WTC11 (cell line): ENCODE measurements around the gene ALK. TPM values are rescaled to one million over a fixed set of nuclear protein-coding genes. Genes with fewer than 3 reads are reported as not detected.

Experiments
- ATAC-seq: fragments of 200-7000 bp; cut with Tn5 transposase; 2 replicates; pipeline ENCODE4 v1.10.0; 2021; ENCODE audit warnings: mild to moderate bottlenecking, moderate library complexity
- CTCF ChIA-PET: fragments of 300-600 bp; sonication (Branson Sonifier 250); formaldehyde crosslinking; loops from one replicate; lab custom pipeline; 2021; ENCODE audit warnings: antibody characterized with exemption; lab: Charles Lee
- POLR2A ChIA-PET: fragments of 350-600 bp; sonication (Branson Sonifier 250); formaldehyde crosslinking; loops from one replicate; lab custom pipeline; 2021; ENCODE audit warnings: antibody characterized with exemption; lab: Charles Lee
- DNase-seq: peaks from one replicate; pipeline ENCODE4 v3.0.0; 2021; ENCODE audit warnings: low spot score
- H3K27ac Mint-ChIP-seq: 2 replicates; pipeline ENCODE4 v1.8.0; 2021; ENCODE audit warnings: mixed read lengths
- H3K27me3 Mint-ChIP-seq: 2 replicates; pipeline ENCODE4 v1.8.0; 2021; ENCODE audit warnings: low read depth, mild to moderate bottlenecking, moderate library complexity, mixed read lengths
- H3K36me3 Mint-ChIP-seq: 2 replicates; pipeline ENCODE4 v1.8.0; 2021; ENCODE audit warnings: mixed read lengths
- H3K4me1 Mint-ChIP-seq: 2 replicates; pipeline ENCODE4 v1.8.0; 2022; ENCODE audit warnings: mixed read lengths
- H3K4me3 Mint-ChIP-seq: 2 replicates; pipeline ENCODE4 v1.8.0; 2021; ENCODE audit warnings: mild to moderate bottlenecking, moderate library complexity, mixed read lengths
- H3K9me3 Mint-ChIP-seq: 2 replicates; pipeline ENCODE4 v1.8.0; 2021; ENCODE audit warnings: mixed read lengths
- CREM ChIP-seq: sonication (generic); formaldehyde crosslinking; IDR thresholded peaks from 2 replicates; pipeline ENCODE4 v1.8.1; 2022; ENCODE audit warnings: mild to moderate bottlenecking, missing genetic modification reagents, moderate library complexity
- EMX1 ChIP-seq: fragments of 250-450 bp; sonication (Bioruptor Pico); IDR thresholded peaks from 2 replicates; pipeline ENCODE4 v1.8.0; 2021; ENCODE audit warnings: mild to moderate bottlenecking
- SOX15 ChIP-seq: fragments of 250-450 bp; sonication (Bioruptor Pico); IDR thresholded peaks from 2 replicates; pipeline ENCODE4 v1.9.0; 2021; ENCODE audit warnings: mild to moderate bottlenecking
- ZNF219 ChIP-seq: sonication (generic); formaldehyde crosslinking; IDR thresholded peaks from 2 replicates; pipeline ENCODE4 v1.8.0; 2023; ENCODE audit warnings: missing genetic modification reagents, mild to moderate bottlenecking, borderline replicate concordance
- ZNF671 ChIP-seq: fragments of 250-450 bp; sonication (Bioruptor Pico); IDR thresholded peaks from 2 replicates; pipeline ENCODE4 v1.8.0; 2021; ENCODE audit warnings: mild to moderate bottlenecking
- total RNA-seq: library from RNA; stranded (reverse); gene quantifications from 3 replicates; pipeline ENCODE4 v1.2.3, GENCODE V29; 2021
- TF ChIP-seq, protein P1 (sequence below): fragments of 250-450 bp; sonication (Bioruptor Pico); IDR thresholded peaks from 2 replicates; pipeline ENCODE4 v1.9.0; 2021; ENCODE audit warnings: mild to moderate bottlenecking, borderline replicate concordance
- TF ChIP-seq, protein P2 (sequence below): sonication (generic); formaldehyde crosslinking; IDR thresholded peaks from 2 replicates; pipeline ENCODE4 v1.8.0; 2022; ENCODE audit warnings: missing genetic modification reagents
- TF ChIP-seq, protein P3 (sequence below): sonication (generic); formaldehyde crosslinking; IDR thresholded peaks from 2 replicates; pipeline ENCODE4 v1.8.1; 2023; ENCODE audit warnings: mild to moderate bottlenecking, moderate library complexity, missing genetic modification reagents
- TF ChIP-seq, protein P4 (sequence below): fragments of 250-450 bp; sonication (Bioruptor Pico); IDR thresholded peaks from 2 replicates; pipeline ENCODE4 v2.1.2; 2022; ENCODE audit warnings: mild to moderate bottlenecking, moderate library complexity
- TF ChIP-seq, protein P5 (sequence below): sonication (generic); formaldehyde crosslinking; IDR thresholded peaks from 2 replicates; pipeline ENCODE4 v1.8.0; 2023; ENCODE audit warnings: missing genetic modification reagents, mild to moderate bottlenecking, borderline replicate concordance

Gene ALK
- total RNA-seq, 1 experiment from 2014 or later, result not detected

DNA sequence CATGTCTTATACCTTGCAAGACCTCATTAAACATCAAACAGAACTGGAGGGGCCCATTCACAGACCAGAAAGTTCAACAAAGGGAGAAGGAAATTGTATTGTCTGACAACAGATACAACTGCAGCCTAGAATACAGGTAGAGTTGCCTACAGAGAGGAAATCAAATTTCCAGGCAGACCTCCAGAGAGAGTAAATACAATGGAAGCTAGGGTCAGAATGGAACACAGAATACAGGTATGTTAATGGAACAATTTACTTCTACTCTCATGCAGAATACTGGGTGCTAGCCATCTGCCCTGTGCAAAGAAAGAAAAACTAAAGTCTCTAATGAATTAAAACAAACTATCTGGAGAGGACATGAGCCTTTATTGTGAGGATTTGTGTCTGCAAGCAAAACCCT lies 31.6 kb upstream of the ALK start:
- no peak for TF ChIP-seq ZNF219 (CRISPR knock-in tag)
- ATAC-seq, result peak; percentile 95
- Mint-ChIP-seq H3K4me1 (peaks cover 18% of the 10 kb centered on the region), H3K4me3 (no peak overlapping the region), H3K27ac (peak overlapping the region; percentile 38; the same call in 1 of the 2 replicates), H3K27me3 (no peaks in the 10 kb centered on the region), H3K36me3 (no peaks in the 10 kb centered on the region), H3K9me3 (no peaks in the 10 kb centered on the region)
- POLR2A ChIA-PET, result no interaction called here
- CTCF ChIA-PET, result no interaction called here
- no peak for DNase-seq

DNA sequence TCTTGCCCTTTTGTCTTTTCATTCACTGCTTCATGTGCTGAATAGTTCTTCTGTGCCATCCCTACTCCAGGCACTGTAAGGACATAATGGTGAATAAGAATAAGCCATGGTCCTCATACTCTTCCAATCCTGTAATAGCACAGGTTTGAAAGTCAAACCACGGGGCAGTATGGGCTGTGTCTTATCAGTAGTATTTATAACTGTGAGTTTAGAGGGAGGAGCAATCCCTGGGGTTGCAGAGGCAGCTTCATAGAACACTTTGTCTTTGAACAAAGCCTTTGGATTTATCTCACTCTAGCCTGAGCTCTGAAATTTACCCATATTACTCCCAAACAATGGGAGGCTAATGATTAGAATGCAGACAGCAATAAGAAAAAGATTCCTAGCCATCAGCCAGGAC lies 30.2 kb upstream of the ALK start:
- ChIA-PET POLR2A (no interaction called here), CTCF (no interaction called here)
- H3K27ac Mint-ChIP-seq, result no peak overlapping the region
- H3K27me3 Mint-ChIP-seq, result no peaks in the 10 kb centered on the region
- H3K4me3 Mint-ChIP-seq, result no peak overlapping the region
- TF ChIP-seq SOX15 (CRISPR knock-in tag) (no peak), CREM (CRISPR knock-in tag) (no peak), ZNF219 (CRISPR knock-in tag) (no peak), EMX1 (no peak), ZNF671 (CRISPR knock-in tag) (no peak)
- TF ChIP-seq, protein P1, sequence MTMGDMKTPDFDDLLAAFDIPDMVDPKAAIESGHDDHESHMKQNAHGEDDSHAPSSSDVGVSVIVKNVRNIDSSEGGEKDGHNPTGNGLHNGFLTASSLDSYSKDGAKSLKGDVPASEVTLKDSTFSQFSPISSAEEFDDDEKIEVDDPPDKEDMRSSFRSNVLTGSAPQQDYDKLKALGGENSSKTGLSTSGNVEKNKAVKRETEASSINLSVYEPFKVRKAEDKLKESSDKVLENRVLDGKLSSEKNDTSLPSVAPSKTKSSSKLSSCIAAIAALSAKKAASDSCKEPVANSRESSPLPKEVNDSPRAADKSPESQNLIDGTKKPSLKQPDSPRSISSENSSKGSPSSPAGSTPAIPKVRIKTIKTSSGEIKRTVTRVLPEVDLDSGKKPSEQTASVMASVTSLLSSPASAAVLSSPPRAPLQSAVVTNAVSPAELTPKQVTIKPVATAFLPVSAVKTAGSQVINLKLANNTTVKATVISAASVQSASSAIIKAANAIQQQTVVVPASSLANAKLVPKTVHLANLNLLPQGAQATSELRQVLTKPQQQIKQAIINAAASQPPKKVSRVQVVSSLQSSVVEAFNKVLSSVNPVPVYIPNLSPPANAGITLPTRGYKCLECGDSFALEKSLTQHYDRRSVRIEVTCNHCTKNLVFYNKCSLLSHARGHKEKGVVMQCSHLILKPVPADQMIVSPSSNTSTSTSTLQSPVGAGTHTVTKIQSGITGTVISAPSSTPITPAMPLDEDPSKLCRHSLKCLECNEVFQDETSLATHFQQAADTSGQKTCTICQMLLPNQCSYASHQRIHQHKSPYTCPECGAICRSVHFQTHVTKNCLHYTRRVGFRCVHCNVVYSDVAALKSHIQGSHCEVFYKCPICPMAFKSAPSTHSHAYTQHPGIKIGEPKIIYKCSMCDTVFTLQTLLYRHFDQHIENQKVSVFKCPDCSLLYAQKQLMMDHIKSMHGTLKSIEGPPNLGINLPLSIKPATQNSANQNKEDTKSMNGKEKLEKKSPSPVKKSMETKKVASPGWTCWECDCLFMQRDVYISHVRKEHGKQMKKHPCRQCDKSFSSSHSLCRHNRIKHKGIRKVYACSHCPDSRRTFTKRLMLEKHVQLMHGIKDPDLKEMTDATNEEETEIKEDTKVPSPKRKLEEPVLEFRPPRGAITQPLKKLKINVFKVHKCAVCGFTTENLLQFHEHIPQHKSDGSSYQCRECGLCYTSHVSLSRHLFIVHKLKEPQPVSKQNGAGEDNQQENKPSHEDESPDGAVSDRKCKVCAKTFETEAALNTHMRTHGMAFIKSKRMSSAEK (CRISPR knock-in tag), result no peak
- TF ChIP-seq, protein P2, sequence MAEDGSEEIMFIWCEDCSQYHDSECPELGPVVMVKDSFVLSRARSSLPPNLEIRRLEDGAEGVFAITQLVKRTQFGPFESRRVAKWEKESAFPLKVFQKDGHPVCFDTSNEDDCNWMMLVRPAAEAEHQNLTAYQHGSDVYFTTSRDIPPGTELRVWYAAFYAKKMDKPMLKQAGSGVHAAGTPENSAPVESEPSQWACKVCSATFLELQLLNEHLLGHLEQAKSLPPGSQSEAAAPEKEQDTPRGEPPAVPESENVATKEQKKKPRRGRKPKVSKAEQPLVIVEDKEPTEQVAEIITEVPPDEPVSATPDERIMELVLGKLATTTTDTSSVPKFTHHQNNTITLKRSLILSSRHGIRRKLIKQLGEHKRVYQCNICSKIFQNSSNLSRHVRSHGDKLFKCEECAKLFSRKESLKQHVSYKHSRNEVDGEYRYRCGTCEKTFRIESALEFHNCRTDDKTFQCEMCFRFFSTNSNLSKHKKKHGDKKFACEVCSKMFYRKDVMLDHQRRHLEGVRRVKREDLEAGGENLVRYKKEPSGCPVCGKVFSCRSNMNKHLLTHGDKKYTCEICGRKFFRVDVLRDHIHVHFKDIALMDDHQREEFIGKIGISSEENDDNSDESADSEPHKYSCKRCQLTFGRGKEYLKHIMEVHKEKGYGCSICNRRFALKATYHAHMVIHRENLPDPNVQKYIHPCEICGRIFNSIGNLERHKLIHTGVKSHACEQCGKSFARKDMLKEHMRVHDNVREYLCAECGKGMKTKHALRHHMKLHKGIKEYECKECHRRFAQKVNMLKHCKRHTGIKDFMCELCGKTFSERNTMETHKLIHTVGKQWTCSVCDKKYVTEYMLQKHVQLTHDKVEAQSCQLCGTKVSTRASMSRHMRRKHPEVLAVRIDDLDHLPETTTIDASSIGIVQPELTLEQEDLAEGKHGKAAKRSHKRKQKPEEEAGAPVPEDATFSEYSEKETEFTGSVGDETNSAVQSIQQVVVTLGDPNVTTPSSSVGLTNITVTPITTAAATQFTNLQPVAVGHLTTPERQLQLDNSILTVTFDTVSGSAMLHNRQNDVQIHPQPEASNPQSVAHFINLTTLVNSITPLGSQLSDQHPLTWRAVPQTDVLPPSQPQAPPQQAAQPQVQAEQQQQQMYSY (CRISPR knock-in tag), result no peak
- TF ChIP-seq, protein P3, sequence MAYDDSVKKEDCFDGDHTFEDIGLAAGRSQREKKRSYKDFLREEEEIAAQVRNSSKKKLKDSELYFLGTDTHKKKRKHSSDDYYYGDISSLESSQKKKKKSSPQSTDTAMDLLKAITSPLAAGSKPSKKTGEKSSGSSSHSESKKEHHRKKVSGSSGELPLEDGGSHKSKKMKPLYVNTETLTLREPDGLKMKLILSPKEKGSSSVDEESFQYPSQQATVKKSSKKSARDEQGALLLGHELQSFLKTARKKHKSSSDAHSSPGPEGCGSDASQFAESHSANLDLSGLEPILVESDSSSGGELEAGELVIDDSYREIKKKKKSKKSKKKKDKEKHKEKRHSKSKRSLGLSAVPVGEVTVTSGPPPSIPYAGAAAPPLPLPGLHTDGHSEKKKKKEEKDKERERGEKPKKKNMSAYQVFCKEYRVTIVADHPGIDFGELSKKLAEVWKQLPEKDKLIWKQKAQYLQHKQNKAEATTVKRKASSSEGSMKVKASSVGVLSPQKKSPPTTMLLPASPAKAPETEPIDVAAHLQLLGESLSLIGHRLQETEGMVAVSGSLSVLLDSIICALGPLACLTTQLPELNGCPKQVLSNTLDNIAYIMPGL, result no peak
- TF ChIP-seq, protein P4, sequence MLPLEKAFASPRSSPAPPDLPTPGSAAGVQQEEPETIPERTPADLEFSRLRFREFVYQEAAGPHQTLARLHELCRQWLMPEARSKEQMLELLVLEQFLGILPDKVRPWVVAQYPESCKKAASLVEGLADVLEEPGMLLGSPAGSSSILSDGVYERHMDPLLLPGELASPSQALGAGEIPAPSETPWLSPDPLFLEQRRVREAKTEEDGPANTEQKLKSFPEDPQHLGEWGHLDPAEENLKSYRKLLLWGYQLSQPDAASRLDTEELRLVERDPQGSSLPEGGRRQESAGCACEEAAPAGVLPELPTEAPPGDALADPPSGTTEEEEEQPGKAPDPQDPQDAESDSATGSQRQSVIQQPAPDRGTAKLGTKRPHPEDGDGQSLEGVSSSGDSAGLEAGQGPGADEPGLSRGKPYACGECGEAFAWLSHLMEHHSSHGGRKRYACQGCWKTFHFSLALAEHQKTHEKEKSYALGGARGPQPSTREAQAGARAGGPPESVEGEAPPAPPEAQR (CRISPR knock-in tag), result no peak
- TF ChIP-seq, protein P5, sequence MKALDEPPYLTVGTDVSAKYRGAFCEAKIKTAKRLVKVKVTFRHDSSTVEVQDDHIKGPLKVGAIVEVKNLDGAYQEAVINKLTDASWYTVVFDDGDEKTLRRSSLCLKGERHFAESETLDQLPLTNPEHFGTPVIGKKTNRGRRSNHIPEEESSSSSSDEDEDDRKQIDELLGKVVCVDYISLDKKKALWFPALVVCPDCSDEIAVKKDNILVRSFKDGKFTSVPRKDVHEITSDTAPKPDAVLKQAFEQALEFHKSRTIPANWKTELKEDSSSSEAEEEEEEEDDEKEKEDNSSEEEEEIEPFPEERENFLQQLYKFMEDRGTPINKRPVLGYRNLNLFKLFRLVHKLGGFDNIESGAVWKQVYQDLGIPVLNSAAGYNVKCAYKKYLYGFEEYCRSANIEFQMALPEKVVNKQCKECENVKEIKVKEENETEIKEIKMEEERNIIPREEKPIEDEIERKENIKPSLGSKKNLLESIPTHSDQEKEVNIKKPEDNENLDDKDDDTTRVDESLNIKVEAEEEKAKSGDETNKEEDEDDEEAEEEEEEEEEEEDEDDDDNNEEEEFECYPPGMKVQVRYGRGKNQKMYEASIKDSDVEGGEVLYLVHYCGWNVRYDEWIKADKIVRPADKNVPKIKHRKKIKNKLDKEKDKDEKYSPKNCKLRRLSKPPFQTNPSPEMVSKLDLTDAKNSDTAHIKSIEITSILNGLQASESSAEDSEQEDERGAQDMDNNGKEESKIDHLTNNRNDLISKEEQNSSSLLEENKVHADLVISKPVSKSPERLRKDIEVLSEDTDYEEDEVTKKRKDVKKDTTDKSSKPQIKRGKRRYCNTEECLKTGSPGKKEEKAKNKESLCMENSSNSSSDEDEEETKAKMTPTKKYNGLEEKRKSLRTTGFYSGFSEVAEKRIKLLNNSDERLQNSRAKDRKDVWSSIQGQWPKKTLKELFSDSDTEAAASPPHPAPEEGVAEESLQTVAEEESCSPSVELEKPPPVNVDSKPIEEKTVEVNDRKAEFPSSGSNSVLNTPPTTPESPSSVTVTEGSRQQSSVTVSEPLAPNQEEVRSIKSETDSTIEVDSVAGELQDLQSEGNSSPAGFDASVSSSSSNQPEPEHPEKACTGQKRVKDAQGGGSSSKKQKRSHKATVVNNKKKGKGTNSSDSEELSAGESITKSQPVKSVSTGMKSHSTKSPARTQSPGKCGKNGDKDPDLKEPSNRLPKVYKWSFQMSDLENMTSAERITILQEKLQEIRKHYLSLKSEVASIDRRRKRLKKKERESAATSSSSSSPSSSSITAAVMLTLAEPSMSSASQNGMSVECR (CRISPR knock-in tag), result no peak
- ATAC-seq (no peak), DNase-seq (no peak)
- H3K9me3 Mint-ChIP-seq, result no peaks in the 10 kb centered on the region
- peaks cover 18% of the 10 kb centered on the region for H3K4me1 Mint-ChIP-seq
- no peaks in the 10 kb centered on the region for H3K36me3 Mint-ChIP-seq
